HepG2 (cell line): Measurements from ENCODE around the gene ABCC8. TPM values are rescaled to one million over a fixed set of nuclear protein-coding genes. Genes with fewer than 3 reads are reported as not detected.

Source experiments
- FOXA3 ChIP-seq: IDR thresholded peaks from 2 replicates; pipeline ENCODE4 v1.6.1; 2016; ENCODE audit warnings: missing genetic modification reagents, missing compliant biosample characterization
- NFE2L2 ChIP-seq: fragments of 150-350 bp; IDR thresholded peaks from 2 replicates; pipeline ENCODE4 v1.6.1; 2014; ENCODE audit warnings: low read length
- SALL1 ChIP-seq: sonication (generic); formaldehyde crosslinking; IDR thresholded peaks from 2 replicates; pipeline ENCODE4 v1.8.0; 2022; ENCODE audit warnings: mild to moderate bottlenecking, missing genetic modification reagents
- ZBTB39 ChIP-seq: sonication (generic); formaldehyde crosslinking; IDR thresholded peaks from 2 replicates; pipeline ENCODE4 v1.5.0; 2020; ENCODE audit warnings: missing genetic modification reagents
- polyA plus RNA-seq, 8 experiments: library from polyadenylated mRNA; depleted of rRNA in 3 of 8; stranded (reverse) in 7 of 8; unstranded in 1 of 8; fragments of >200 nt; fragmentation: Illumina TruSeq in 4 of 8; extraction: Trizol in 4 of 8; gene quantifications; 2 replicates each; pipeline versions ENCODE4 v1.2.1 to v1.2.3, GENCODE V29; 2011 to 2016; ENCODE audit warnings: low read depth in 4 of 8, missing spikeins in 1 of 8, mixed read lengths in 1 of 8; ENCODE audit not compliant: insufficient read depth in 1 of 8
- total RNA-seq, 5 experiments: library from RNA; depleted of rRNA; stranded (reverse); fragments of >200 nt; fragmentation: Illumina TruSeq; extraction: Trizol; gene quantifications; 2 replicates each; pipeline ENCODE4 v1.2.3, GENCODE V29; 2016; ENCODE audit warnings: low read depth in 1 of 5
- TF ChIP-seq, protein P1 (sequence below): sonication (generic); formaldehyde crosslinking; conservative IDR thresholded peaks from 2 replicates; pipeline ENCODE4 v1.8.0; 2022; ENCODE audit warnings: missing genetic modification reagents
- TF ChIP-seq, protein P2 (sequence below), 2 experiments: IDR thresholded peaks; 2 replicates each; pipeline ENCODE4 v1.6.1; 2011 to 2012; ENCODE audit warnings: low read length in 2 of 2, borderline replicate concordance in 1 of 2, low read depth in 1 of 2, mild to moderate bottlenecking in 1 of 2, moderate library complexity in 1 of 2
- TF ChIP-seq, protein P3 (sequence below): sonication (generic); formaldehyde crosslinking; IDR thresholded peaks from 2 replicates; pipeline ENCODE4 v1.5.1; 2020; ENCODE audit warnings: mild to moderate bottlenecking, missing genetic modification reagents, borderline replicate concordance

Gene ABCC8
- total and polyA plus RNA-seq, 2 of the 13 experiments (the other 11 are each of a cell fraction or from before 2014, with no cell fraction given), result not detected

DNA sequence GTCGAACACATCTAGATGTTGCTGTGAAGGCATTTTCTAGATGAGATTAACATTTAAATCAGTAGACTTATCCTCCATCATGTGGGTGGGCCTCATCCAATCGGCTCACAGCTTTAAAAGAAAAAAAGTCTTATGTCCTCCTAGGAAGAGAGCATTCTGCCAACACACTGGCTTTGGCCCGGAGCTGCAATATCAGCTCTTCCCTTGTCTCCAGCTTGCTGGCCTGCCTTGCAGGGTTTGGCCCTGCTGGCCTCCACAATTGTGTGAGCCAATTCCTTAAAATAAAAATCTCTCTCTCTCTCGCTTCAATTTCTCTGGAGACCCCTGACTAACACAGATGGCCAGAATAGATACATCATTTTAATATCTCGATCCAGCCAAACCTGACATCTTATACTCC, 13.1 kb upstream of the ABCC8 start (continued):
- TF ChIP-seq, protein P1, sequence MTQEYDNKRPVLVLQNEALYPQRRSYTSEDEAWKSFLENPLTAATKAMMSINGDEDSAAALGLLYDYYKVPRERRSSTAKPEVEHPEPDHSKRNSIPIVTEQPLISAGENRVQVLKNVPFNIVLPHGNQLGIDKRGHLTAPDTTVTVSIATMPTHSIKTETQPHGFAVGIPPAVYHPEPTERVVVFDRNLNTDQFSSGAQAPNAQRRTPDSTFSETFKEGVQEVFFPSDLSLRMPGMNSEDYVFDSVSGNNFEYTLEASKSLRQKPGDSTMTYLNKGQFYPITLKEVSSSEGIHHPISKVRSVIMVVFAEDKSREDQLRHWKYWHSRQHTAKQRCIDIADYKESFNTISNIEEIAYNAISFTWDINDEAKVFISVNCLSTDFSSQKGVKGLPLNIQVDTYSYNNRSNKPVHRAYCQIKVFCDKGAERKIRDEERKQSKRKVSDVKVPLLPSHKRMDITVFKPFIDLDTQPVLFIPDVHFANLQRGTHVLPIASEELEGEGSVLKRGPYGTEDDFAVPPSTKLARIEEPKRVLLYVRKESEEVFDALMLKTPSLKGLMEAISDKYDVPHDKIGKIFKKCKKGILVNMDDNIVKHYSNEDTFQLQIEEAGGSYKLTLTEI (CRISPR knock-in tag), result no peak
- no peak for TF ChIP-seq NFE2L2
- no peak for TF ChIP-seq SALL1 (CRISPR knock-in tag)
- TF ChIP-seq, protein P2, sequence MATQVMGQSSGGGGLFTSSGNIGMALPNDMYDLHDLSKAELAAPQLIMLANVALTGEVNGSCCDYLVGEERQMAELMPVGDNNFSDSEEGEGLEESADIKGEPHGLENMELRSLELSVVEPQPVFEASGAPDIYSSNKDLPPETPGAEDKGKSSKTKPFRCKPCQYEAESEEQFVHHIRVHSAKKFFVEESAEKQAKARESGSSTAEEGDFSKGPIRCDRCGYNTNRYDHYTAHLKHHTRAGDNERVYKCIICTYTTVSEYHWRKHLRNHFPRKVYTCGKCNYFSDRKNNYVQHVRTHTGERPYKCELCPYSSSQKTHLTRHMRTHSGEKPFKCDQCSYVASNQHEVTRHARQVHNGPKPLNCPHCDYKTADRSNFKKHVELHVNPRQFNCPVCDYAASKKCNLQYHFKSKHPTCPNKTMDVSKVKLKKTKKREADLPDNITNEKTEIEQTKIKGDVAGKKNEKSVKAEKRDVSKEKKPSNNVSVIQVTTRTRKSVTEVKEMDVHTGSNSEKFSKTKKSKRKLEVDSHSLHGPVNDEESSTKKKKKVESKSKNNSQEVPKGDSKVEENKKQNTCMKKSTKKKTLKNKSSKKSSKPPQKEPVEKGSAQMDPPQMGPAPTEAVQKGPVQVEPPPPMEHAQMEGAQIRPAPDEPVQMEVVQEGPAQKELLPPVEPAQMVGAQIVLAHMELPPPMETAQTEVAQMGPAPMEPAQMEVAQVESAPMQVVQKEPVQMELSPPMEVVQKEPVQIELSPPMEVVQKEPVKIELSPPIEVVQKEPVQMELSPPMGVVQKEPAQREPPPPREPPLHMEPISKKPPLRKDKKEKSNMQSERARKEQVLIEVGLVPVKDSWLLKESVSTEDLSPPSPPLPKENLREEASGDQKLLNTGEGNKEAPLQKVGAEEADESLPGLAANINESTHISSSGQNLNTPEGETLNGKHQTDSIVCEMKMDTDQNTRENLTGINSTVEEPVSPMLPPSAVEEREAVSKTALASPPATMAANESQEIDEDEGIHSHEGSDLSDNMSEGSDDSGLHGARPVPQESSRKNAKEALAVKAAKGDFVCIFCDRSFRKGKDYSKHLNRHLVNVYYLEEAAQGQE (IDR thresholded peaks at IDR 0.05; ENCODE audit: borderline replicate concordance in 1 of 2, low read depth in 1 of 2, low read length in 2 of 2), result no peak
- TF ChIP-seq, protein P3, sequence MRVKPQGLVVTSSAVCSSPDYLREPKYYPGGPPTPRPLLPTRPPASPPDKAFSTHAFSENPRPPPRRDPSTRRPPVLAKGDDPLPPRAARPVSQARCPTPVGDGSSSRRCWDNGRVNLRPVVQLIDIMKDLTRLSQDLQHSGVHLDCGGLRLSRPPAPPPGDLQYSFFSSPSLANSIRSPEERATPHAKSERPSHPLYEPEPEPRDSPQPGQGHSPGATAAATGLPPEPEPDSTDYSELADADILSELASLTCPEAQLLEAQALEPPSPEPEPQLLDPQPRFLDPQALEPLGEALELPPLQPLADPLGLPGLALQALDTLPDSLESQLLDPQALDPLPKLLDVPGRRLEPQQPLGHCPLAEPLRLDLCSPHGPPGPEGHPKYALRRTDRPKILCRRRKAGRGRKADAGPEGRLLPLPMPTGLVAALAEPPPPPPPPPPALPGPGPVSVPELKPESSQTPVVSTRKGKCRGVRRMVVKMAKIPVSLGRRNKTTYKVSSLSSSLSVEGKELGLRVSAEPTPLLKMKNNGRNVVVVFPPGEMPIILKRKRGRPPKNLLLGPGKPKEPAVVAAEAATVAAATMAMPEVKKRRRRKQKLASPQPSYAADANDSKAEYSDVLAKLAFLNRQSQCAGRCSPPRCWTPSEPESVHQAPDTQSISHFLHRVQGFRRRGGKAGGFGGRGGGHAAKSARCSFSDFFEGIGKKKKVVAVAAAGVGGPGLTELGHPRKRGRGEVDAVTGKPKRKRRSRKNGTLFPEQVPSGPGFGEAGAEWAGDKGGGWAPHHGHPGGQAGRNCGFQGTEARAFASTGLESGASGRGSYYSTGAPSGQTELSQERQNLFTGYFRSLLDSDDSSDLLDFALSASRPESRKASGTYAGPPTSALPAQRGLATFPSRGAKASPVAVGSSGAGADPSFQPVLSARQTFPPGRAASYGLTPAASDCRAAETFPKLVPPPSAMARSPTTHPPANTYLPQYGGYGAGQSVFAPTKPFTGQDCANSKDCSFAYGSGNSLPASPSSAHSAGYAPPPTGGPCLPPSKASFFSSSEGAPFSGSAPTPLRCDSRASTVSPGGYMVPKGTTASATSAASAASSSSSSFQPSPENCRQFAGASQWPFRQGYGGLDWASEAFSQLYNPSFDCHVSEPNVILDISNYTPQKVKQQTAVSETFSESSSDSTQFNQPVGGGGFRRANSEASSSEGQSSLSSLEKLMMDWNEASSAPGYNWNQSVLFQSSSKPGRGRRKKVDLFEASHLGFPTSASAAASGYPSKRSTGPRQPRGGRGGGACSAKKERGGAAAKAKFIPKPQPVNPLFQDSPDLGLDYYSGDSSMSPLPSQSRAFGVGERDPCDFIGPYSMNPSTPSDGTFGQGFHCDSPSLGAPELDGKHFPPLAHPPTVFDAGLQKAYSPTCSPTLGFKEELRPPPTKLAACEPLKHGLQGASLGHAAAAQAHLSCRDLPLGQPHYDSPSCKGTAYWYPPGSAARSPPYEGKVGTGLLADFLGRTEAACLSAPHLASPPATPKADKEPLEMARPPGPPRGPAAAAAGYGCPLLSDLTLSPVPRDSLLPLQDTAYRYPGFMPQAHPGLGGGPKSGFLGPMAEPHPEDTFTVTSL (CRISPR knock-in tag), result no peak
- TF ChIP-seq ZBTB39 (CRISPR knock-in tag), result no peak
- TF ChIP-seq FOXA3 (CRISPR knock-in tag), result no peak
